Measurements from ENCODE around the gene ARID5B.
"Not testable (repeated sequence)": the region's sequence is repeated elsewhere in the genome, so short reads cannot be mapped to it uniquely, and the experiment has no call there.

The ARID5B gene

GRCh38 chr10:61900829-61901792, at the start of gene ARID5B:
TSS of gene ARID5B (plus strand) at chr10:61901699. CDS start at chr10:61901710, 11 bp downstream.
- H3K4me3 ChIP-seq (ENCODE audit: low read length), result peak within 1 kb of the TSS; percentile 100
- no peak for TF ChIP-seq ZNF274 (IDR thresholded peaks at IDR 0.05; ENCODE audit: low read depth, low read length)

DNA sequence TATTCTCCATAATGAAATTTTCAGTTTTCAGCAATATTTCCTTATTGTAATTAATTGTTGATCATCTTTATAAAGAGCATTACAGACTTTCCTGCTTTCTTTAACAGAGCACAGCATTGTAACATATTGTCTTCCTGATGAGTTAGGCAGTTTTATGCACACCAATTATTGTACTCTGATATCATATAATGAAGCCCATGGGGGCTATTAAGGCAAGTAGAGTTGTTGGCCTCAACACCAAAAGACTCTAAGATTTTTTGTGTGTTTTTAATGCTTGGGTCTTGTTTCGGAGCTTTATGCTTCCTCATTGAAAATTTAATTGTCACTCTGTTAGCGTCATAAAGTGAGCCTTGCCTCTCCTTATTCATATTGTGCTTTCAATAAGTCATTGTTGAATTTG, 49.2 kb upstream of the ARID5B start:
- no peak for TF ChIP-seq ZNF274 (IDR thresholded peaks at IDR 0.05; ENCODE audit: low read depth, low read length)
- H3K4me3 ChIP-seq (ENCODE audit: low read length), result no peak overlapping the region

GRCh38 chr10:61855771-61856170, 45.7 kb upstream of the ARID5B start:
- H3K4me3 ChIP-seq (ENCODE audit: low read length), result no peak overlapping the region
- TF ChIP-seq ZNF274 (IDR thresholded peaks at IDR 0.05; ENCODE audit: low read depth, low read length), result no peak

DNA sequence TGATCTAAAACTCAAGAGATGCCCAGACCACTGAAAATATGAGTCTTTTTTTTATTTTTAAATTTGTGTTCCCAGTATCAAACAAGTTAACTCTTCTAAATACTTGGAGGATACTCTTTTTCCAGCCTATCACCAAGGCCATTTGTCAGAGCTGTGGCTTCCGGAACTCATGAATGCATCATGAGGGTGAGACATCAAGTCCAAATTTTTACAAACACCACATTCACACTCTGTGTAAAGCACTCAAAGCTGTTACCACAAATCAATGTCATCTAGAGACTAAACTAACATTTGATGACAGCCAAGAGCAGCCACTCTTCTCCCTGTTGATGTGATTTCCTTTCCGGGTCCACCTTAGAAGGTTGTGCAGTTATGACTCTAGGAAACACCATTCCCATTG, 43.8 kb upstream of the ARID5B start:
- TF ChIP-seq ZNF274 (IDR thresholded peaks at IDR 0.05; ENCODE audit: low read depth, low read length), result no peak
- H3K4me3 ChIP-seq (ENCODE audit: low read length), result no peak overlapping the region

DNA sequence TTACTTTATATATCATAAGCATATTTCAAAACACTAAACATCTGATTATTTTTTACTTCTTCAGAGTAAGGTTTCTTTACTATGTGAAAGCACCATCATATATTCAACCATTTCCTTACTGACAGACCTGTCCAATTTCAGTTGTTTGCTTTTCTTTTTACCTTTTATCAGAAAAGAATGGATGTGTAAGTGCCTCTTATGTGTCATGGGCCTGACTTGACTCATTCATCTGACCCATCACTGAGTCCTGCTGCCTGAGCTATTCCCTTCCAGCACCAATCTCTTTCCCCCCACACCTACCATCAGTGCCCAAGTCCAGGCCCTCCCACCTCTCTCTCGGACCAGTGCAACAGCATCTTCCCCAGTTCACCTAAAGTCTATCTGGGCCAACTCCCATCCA, 41.7 kb upstream of the ARID5B start:
- no peak for TF ChIP-seq ZNF274 (IDR thresholded peaks at IDR 0.05; ENCODE audit: low read depth, low read length)
- H3K4me3 ChIP-seq (ENCODE audit: low read length), result no peak overlapping the region

DNA sequence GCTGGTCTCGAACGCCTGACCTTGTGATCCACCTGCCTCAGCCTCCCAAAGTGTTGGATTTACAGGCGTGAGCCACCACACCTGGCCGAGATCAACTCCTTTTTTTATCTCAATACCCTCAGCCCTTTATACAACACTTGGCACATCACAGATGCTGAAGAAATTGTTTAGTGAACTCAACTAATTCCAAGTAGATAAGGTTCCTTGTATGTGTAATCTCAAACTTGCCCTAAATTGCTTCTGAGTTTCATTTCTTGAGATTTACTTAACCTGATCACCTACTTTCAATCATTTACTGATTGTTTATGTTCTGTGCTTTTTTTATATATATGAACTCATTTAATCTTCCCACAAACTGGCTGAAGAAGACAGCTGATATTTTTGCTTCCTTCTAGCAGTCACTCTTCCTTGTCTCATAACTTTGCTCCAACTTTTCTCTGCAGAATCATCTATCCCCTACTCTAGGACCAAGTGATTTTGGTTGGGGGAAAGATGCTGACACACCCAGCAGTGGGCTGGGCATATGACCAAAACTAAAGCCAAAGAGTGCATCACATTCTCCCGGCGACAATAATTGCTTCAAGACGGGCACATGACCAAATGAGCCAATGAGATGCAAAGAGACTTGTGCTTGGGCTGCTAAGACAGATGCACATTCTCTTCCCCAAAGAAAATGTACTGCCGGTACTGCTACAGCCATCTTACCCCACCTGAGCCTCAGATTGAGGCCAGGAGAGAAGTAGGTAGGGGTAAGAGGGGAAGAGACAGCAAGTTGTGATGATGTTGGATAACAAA, 40.3 kb upstream of the ARID5B start:
- no peak overlapping the region for H3K4me3 ChIP-seq (ENCODE audit: low read length)
- no peak for TF ChIP-seq ZNF274 (IDR thresholded peaks at IDR 0.05; ENCODE audit: low read depth, low read length)

GRCh38 chr10:61863981-61864380, 37.5 kb upstream of the ARID5B start:
- no peak overlapping the region for H3K4me3 ChIP-seq (ENCODE audit: low read length)
- TF ChIP-seq ZNF274 (IDR thresholded peaks at IDR 0.05; ENCODE audit: low read depth, low read length), result no peak

- TF ChIP-seq ZNF274 (IDR thresholded peaks at IDR 0.05; ENCODE audit: low read depth, low read length), result no peak
- no peak overlapping the region for H3K4me3 ChIP-seq (ENCODE audit: low read length)
Observed at GRCh38 chr10:61866700-61867368, 34.7 kb upstream of the ARID5B start.

- H3K4me3 ChIP-seq (ENCODE audit: low read length), result peak overlapping the region; percentile 19; the same call in 1 of the 2 replicates
Observed at GRCh38 chr10:61867374-61867773, 34.1 kb upstream of the ARID5B start.

GRCh38 chr10:61867817-61868216, 33.7 kb upstream of the ARID5B start:
- H3K4me3 ChIP-seq (ENCODE audit: low read length), result not testable (repeated sequence)

DNA sequence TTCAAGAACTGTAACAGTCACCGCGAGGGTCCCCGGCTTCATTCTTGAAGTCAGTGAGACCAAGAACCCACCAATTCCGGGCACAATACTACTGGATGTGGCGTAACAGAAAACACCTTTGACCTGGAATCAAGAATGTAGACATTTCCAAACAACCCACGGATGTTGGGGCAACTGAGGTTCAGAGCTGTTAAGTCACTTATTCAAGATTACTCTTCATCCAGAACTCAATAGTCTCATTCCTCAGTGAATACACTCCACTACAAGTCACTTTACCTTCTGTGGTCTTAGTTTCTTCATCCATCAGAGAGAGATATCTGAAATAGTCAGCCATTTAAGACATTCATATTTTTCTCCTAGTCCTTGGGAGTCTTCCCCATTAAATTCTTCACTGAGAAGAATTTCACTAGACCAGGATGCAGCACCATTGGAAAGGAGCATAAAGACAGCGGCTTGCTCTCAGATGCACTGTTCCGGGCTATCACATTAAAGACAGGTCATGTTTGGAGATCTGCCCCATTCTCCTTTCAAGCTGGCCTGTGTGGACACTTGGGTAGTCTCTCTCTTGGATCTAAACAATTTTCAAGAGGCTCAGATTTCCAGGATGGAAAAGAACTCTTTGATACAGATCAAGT, 32.3 kb upstream of the ARID5B start:
- H3K4me3 ChIP-seq (ENCODE audit: low read length), result no peak overlapping the region
- no peak for TF ChIP-seq ZNF274 (IDR thresholded peaks at IDR 0.05; ENCODE audit: low read depth, low read length)

DNA sequence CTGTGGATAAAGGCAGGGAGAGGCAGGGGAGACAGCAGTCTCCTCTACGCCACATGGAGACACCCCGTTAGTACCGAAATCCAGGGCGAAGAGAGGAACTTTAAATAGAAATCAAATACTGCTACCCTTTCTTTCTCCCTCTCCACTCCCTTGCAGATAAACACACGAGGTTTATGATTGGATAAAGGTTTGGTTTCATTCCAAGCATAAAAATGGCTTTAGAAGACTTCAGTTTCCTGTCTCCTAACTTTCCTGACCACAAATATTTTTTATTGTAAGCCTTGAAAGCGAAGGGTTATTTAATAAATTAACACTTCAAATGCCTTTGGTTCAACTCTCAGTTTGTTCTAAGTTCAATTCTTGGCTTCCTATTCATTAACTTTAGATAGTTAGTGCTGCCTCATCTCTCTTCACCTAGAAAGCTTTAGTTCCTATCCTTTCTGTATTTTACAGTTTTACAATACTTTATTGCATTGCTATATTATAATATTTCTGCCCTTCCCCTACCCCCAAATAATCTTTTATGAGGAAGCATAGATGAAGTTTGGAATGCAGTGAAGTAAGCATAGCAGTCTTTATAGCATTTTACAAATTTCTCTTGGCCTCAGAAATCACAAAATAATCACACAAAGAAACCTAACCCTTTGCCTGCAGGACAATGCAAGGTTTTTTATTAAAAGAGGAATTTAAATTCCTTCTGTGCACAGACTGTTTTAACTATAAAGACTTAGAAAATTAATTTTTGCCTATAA, 31.5 kb upstream of the ARID5B start:
- H3K4me3 ChIP-seq (ENCODE audit: low read length), result no peak overlapping the region
- TF ChIP-seq ZNF274 (IDR thresholded peaks at IDR 0.05; ENCODE audit: low read depth, low read length), result no peak

DNA sequence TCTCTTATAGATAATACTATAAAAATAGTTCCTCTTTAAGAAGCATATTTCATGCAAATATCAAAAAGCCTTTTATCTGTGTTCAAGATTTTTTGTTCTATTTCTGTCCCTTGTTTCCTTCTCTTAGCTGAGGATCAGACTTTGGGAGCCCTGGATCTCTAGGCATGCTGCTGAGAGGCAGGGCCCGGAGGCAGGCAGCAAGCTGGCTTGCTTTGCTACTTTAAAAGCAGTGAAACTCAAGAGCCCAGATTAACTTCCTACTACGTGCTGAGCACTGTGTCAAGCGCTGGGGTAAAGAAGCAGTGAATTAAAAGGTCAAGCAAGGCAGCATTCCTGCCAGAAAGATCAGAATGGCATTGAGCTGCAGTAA, 31.0 kb upstream of the ARID5B start:
- no peak overlapping the region for H3K4me3 ChIP-seq (ENCODE audit: low read length)
- TF ChIP-seq ZNF274 (IDR thresholded peaks at IDR 0.05; ENCODE audit: low read depth, low read length), result no peak

Data from GM08714 (cell line).